Caco-2 (cell line): Measurements from ENCODE around the gene PDE9A. TPM values are rescaled to one million over a fixed set of nuclear protein-coding genes. Genes with fewer than 3 reads are reported as not detected.

Source experiments
- BruUV-seq: library from RNA; stranded (reverse); fragments of 400-500 nt; replicated peaks from 2 replicates; lab custom pipeline; 2021; lab: Mats Ljungman, UMichigan
- CTCF ChIA-PET: fragments of 300-600 bp; sonication (Branson Sonifier 250); formaldehyde crosslinking; loops from one replicate; lab custom pipeline; 2022; ENCODE audit warnings: antibody characterized with exemption; lab: Charles Lee
- POLR2A ChIA-PET: fragments of 300-600 bp; sonication (Branson Sonifier 250); formaldehyde crosslinking; loops from one replicate; lab custom pipeline; 2022; ENCODE audit warnings: antibody characterized with exemption; lab: Charles Lee
- DNase-seq, 2 experiments: peaks; one replicate each; pipeline versions ENCODE4 v3.0.0 to v3.0.0-alpha.2; 2020 to 2022
- H3K27me3 ChIP-seq: replicated peaks from 2 replicates; pipeline ENCODE4 v1.6.0; 2011; ENCODE audit warnings: low read length; ENCODE audit not compliant: control insufficient read depth, insufficient read depth
- H3K36me3 ChIP-seq: 2 replicates; pipeline ENCODE4 v1.5.1; 2011; ENCODE audit warnings: low read length; ENCODE audit not compliant: control insufficient read depth, insufficient read depth
- H3K4me1 ChIP-seq: fragments of 250-450 bp; sonication (Bioruptor Pico); 2 replicates; pipeline ENCODE4 v1.5.1; 2020; ENCODE audit warnings: mild to moderate bottlenecking
- H3K4me3 ChIP-seq: 2 replicates; pipeline ENCODE4 v1.5.1; 2011; ENCODE audit warnings: low read depth, mild to moderate bottlenecking, control low read depth, low read length
- H3K9me3 ChIP-seq: fragments of 250-450 bp; sonication (Bioruptor Pico); 2 replicates; pipeline ENCODE4 v1.5.1; 2020; ENCODE audit warnings: mild to moderate bottlenecking, moderate library complexity
- H3K27ac Mint-ChIP-seq: one replicate; pipeline ENCODE4 v1.8.0; 2022; ENCODE audit warnings: mixed read lengths; ENCODE audit not compliant: unreplicated experiment
- H3K27me3 Mint-ChIP-seq: one replicate; pipeline ENCODE4 v1.8.0; 2022; ENCODE audit warnings: mixed read lengths; ENCODE audit not compliant: insufficient read depth, unreplicated experiment
- H3K36me3 Mint-ChIP-seq: one replicate; pipeline ENCODE4 v1.8.0; 2022; ENCODE audit warnings: mild to moderate bottlenecking, mixed read lengths; ENCODE audit not compliant: insufficient read depth, unreplicated experiment
- H3K4me1 Mint-ChIP-seq: one replicate; pipeline ENCODE4 v1.8.0; 2022; ENCODE audit warnings: low read depth, mixed read lengths; ENCODE audit not compliant: unreplicated experiment
- H3K4me3 Mint-ChIP-seq: one replicate; pipeline ENCODE4 v1.8.0; 2022; ENCODE audit warnings: mild to moderate bottlenecking, moderate library complexity, mixed read lengths; ENCODE audit not compliant: unreplicated experiment
- H3K9me3 Mint-ChIP-seq: one replicate; pipeline ENCODE4 v1.8.0; 2022; ENCODE audit warnings: mixed read lengths; ENCODE audit not compliant: unreplicated experiment
- CTCF ChIP-seq, 2 experiments: fragments of 200-600 bp in 1 of 2; IDR thresholded peaks; 1 replicate in 1 of 2; 2 replicates in 1 of 2; pipeline versions ENCODE4 v1.5.1 to v1.8.0; 2011 to 2022; ENCODE audit warnings: antibody characterized with exemption in 1 of 2, control low read depth in 1 of 2, inconsistent platforms in 1 of 2, low read depth in 1 of 2, low read length in 1 of 2, mild to moderate bottlenecking in 1 of 2, moderate library complexity in 1 of 2; ENCODE audit not compliant: insufficient read depth in 1 of 2, severe bottlenecking in 1 of 2, unreplicated experiment in 1 of 2
- intact Hi-C: fragments of 100-400 bp; cut with micrococcal nuclease; formaldehyde crosslinking; loops from one replicate; pipeline ENCODE4 v1.10.0; 2022; ENCODE audit not compliant: unreplicated experiment
- total RNA-seq: library from RNA; stranded (reverse); gene quantifications from 2 replicates; pipeline ENCODE4 v1.2.3, GENCODE V29; 2022

Gene PDE9A
- total RNA-seq, 1 experiment from 2014 or later: 9.7 TPM

- CTCF ChIA-PET: no interaction called here
- H3K4me1 Mint-ChIP-seq: no peaks in the 10 kb centered on the region
- Histone ChIP-seq H3K9me3 (no peaks in the 10 kb centered on the region), H3K36me3 (no peaks in the 10 kb centered on the region), H3K4me3 (no peak overlapping the region), H3K4me1 (no peaks in the 10 kb centered on the region), H3K27me3 (no peaks in the 10 kb centered on the region)
- no peaks in the 10 kb centered on the region for H3K36me3 Mint-ChIP-seq
- intact Hi-C loops: no loop called here
- no TSS peak for BruUV-seq
- POLR2A ChIA-PET: no interaction called here
- H3K9me3 Mint-ChIP-seq: no peaks in the 10 kb centered on the region
- no peak overlapping the region for H3K4me3 Mint-ChIP-seq
- DNase-seq: no peak
- no peak overlapping the region for H3K27ac Mint-ChIP-seq
- no peaks in the 10 kb centered on the region for H3K27me3 Mint-ChIP-seq
- TF ChIP-seq CTCF (IDR thresholded peaks at IDR 0.05; ENCODE audit: insufficient read depth in 1 of 2, low read depth in 1 of 2, low read length in 1 of 2, severe bottlenecking in 1 of 2, unreplicated experiment in 1 of 2): no peak
These were observed 25.3 kb downstream of the PDE9A start for GRCh38 chr21:42678618-42679295.

- DNase-seq: no peak
- TF ChIP-seq CTCF (IDR thresholded peaks at IDR 0.05; ENCODE audit: insufficient read depth in 1 of 2, low read depth in 1 of 2, low read length in 1 of 2, severe bottlenecking in 1 of 2, unreplicated experiment in 1 of 2): peak in 1 of 2 experiments; percentile 7
- no peaks in the 10 kb centered on the region for H3K36me3 ChIP-seq
- H3K4me3 ChIP-seq: no peak overlapping the region
- Mint-ChIP-seq H3K27ac (no peak overlapping the region), H3K4me3 (no peak overlapping the region), H3K4me1 (no peaks in the 10 kb centered on the region), H3K9me3 (no peaks in the 10 kb centered on the region), H3K27me3 (no peaks in the 10 kb centered on the region), H3K36me3 (no peaks in the 10 kb centered on the region)
- intact Hi-C loops: no loop called here
- no peaks in the 10 kb centered on the region for H3K9me3 ChIP-seq
- ChIA-PET CTCF (no interaction called here), POLR2A (no interaction called here)
- no TSS peak for BruUV-seq
- H3K27me3 ChIP-seq: no peaks in the 10 kb centered on the region
- H3K4me1 ChIP-seq: no peaks in the 10 kb centered on the region
These were observed 26.1 kb downstream of the PDE9A start for GRCh38 chr21:42679319-42680057.

GRCh38 chr21:42680058-42680330 is 26.6 kb downstream of the PDE9A start:
- Mint-ChIP-seq H3K9me3 (no peaks in the 10 kb centered on the region), H3K27ac (no peak overlapping the region), H3K4me1 (no peaks in the 10 kb centered on the region), H3K27me3 (no peaks in the 10 kb centered on the region), H3K36me3 (no peaks in the 10 kb centered on the region), H3K4me3 (no peak overlapping the region)
- Histone ChIP-seq H3K36me3 (no peaks in the 10 kb centered on the region), H3K4me3 (no peak overlapping the region), H3K27me3 (no peaks in the 10 kb centered on the region), H3K9me3 (no peaks in the 10 kb centered on the region), H3K4me1 (no peaks in the 10 kb centered on the region)
- no peak for DNase-seq
- intact Hi-C loops: no loop called here
- no peak for TF ChIP-seq CTCF (IDR thresholded peaks at IDR 0.05; ENCODE audit: insufficient read depth in 1 of 2, low read depth in 1 of 2, low read length in 1 of 2, severe bottlenecking in 1 of 2, unreplicated experiment in 1 of 2)
- no TSS peak for BruUV-seq
- ChIA-PET POLR2A (no interaction called here), CTCF (no interaction called here)
